ENCODE results near the gene ZNF276.

GRCh38 chr16:89748921-89749320, 27.6 kb downstream of the ZNF276 start:
- TF ChIP-seq EZH2 (IDR thresholded peaks at IDR 0.05; ENCODE audit: insufficient read depth, poor library complexity, severe bottlenecking), result no peak
- no peak for TF ChIP-seq EZH2phosphoT487 (IDR thresholded peaks at IDR 0.05; ENCODE audit: insufficient read depth, low read depth)

Data from GM23248 (cell line).